ENCODE results near the gene NAV2. TPM values are rescaled to one million over a fixed set of nuclear protein-coding genes. Genes with fewer than 3 reads are reported as not detected.

Gene NAV2
- total RNA-seq, 4 donors from 2014 or later = 9.1 to 34.7 (median 22.2) TPM

DNA sequence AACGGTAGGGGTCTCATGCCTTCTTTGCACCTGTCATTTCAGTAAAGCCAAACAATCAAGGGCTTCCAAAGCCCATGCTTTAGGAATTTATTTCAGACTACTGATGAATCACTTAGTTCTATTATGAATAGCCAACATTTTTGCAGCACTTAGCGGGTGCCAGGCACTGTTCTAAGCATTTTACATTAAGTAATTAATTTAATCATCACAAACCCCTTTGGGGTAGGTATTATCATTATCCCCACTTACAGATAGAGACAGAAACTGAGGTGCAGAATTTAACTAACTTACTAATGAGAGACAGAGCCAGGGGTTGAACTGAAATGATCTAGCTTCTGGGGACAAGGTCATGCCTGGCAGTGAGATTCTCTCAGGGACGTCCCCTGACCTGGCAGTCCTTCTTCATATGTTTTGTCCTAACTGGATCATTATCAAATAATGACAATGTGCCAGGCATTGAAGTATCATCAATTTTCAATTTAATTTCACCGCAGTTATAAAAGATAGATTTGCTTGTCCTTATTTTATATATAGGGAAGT, 31.7 kb upstream of the NAV2 start:
- no peak overlapping the region for H3K4me3 ChIP-seq
- H3K27me3 ChIP-seq = no peaks in the 10 kb centered on the region
- TF ChIP-seq, protein P1, sequence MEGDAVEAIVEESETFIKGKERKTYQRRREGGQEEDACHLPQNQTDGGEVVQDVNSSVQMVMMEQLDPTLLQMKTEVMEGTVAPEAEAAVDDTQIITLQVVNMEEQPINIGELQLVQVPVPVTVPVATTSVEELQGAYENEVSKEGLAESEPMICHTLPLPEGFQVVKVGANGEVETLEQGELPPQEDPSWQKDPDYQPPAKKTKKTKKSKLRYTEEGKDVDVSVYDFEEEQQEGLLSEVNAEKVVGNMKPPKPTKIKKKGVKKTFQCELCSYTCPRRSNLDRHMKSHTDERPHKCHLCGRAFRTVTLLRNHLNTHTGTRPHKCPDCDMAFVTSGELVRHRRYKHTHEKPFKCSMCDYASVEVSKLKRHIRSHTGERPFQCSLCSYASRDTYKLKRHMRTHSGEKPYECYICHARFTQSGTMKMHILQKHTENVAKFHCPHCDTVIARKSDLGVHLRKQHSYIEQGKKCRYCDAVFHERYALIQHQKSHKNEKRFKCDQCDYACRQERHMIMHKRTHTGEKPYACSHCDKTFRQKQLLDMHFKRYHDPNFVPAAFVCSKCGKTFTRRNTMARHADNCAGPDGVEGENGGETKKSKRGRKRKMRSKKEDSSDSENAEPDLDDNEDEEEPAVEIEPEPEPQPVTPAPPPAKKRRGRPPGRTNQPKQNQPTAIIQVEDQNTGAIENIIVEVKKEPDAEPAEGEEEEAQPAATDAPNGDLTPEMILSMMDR (IDR thresholded peaks at IDR 0.05) = no peak
- TF ChIP-seq EP300 (IDR thresholded peaks at IDR 0.05) = no peak
- TF ChIP-seq POLR2A (IDR thresholded peaks at IDR 0.05) = no peak
- no peak for TF ChIP-seq POLR2AphosphoS5 (IDR thresholded peaks at IDR 0.05)
- DNase-seq (ENCODE audit: low spot score in 2 of 2) = no peak
- H3K9me3 ChIP-seq = no peaks in the 10 kb centered on the region
- no peaks in the 10 kb centered on the region for H3K36me3 ChIP-seq
- H3K4me1 ChIP-seq = peaks cover 62% of the 10 kb centered on the region
- H3K27ac ChIP-seq = peak overlapping the region; percentile 81
- 63% methylated on average over 4 of the region's 4 CpGs for WGBS

DNA sequence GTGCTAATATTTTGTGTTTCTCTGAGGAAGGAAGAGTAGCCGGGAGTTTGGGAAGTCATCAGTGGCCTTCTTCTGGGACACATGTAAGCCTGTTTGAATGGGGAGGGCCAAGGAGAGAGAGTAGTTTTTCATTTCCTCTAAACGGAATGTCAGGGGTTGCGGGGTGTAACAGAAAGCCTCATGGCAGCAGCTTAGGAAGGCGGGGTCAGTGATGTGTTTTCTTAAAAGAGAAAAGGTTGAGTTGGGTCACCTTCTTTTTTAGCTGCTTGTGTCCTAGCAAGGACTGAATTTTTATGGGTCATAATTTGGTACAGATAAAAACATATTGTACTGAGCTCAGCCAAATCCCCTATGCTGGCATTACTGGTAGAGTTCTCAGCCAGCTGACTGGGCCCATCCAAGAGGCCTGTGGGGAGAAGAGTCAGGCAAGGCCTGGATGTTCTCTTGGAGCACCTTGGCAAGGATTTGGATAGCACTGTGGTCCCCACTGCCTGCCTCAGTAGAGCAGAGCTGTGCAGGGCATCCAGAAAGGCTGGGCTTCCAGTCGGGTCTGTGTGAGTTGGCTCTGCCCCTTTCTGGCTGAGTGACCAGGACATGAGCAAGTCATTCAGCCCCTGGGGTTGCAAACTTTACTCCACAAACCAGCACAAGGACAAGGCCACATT, 29.4 kb upstream of the NAV2 start:
- H3K27ac ChIP-seq = peak overlapping the region; percentile 70
- TF ChIP-seq POLR2A (IDR thresholded peaks at IDR 0.05) (no peak), POLR2AphosphoS5 (IDR thresholded peaks at IDR 0.05) (no peak), EP300 (IDR thresholded peaks at IDR 0.05) (no peak)
- TF ChIP-seq, protein P1 (IDR thresholded peaks at IDR 0.05) = no peak

DNA sequence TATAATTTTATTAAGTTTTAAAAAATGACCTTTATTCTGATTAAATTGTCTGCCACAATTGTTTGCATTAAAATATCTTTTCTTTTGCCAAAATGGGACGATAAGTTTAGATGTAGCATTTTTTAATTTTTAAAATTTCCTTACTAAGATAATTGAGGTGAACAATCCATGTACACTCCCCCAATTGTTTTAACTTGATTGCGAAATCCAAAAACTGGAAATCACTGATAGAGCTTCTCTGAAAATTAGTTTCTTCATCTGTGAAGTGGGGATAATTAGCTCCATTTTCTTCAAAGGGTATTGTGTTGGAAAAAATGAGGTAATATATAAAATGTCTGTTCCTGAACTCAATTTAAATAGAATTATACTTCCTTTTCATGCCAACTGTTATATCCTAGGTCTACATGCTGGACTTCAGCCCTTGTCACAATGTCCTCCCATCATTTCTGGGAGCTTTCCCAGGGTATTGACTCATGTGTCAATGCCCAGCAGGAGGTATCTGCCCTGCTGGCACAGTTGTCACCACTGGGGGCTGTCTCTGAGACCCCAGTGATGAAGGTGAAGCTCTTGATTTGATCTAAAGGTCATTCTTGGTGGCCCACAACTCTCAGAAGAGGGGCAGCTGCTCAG, 28.7 kb upstream of the NAV2 start:
- no peak for TF ChIP-seq POLR2A (IDR thresholded peaks at IDR 0.05)
- no peak for TF ChIP-seq POLR2AphosphoS5 (IDR thresholded peaks at IDR 0.05)
- TF ChIP-seq EP300 (IDR thresholded peaks at IDR 0.05) = no peak
- TF ChIP-seq, protein P1 (IDR thresholded peaks at IDR 0.05) = no peak
- Histone ChIP-seq H3K4me3 (no peak overlapping the region), H3K36me3 (no peaks in the 10 kb centered on the region), H3K27me3 (no peaks in the 10 kb centered on the region), H3K27ac (peak overlapping the region; percentile 54), H3K4me1 (peaks cover 49% of the 10 kb centered on the region), H3K9me3 (no peaks in the 10 kb centered on the region)
- 81% methylated on average over 2 of the region's 2 CpGs for WGBS
- no peak for DNase-seq (ENCODE audit: low spot score in 2 of 2)

More for the DNA sequence above, 29.4 kb upstream of the NAV2 start:
- 54% methylated on average over 4 of the region's 5 CpGs for WGBS
- DNase-seq (ENCODE audit: low spot score in 2 of 2) = peak; percentile 77 to 86
- no peaks in the 10 kb centered on the region for H3K36me3 ChIP-seq
- peaks cover 45% of the 10 kb centered on the region for H3K4me1 ChIP-seq
- no peak overlapping the region for H3K4me3 ChIP-seq
- no peaks in the 10 kb centered on the region for H3K9me3 ChIP-seq
- H3K27me3 ChIP-seq = no peaks in the 10 kb centered on the region

DNA sequence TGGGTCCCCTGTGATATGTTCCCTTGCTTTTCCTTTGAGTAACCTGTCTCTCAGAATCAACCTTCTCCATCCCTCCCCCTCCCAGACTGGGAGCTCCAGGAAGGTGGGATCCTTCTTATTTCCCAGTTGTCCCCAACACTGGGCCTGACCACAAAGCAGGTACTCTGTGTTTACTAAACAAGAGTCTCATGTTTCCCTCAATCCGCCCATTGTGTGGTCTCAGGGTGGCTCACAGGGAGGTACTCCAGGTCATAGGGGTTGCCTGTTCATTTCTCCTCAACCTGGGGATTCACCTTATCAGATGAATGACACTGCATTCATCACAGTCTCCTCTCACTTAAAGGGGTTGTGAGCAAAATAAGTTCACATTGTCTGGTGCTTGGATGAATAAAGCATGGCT, 26.4 kb upstream of the NAV2 start:
- 100% methylated on average over 1 of the region's 1 CpG for WGBS
- H3K4me1 ChIP-seq = peaks cover 32% of the 10 kb centered on the region

More for the DNA sequence above, 26.4 kb upstream of the NAV2 start:
- TF ChIP-seq, protein P1 (IDR thresholded peaks at IDR 0.05) = no peak
- no peak for TF ChIP-seq POLR2AphosphoS5 (IDR thresholded peaks at IDR 0.05)
- no peak for TF ChIP-seq EP300 (IDR thresholded peaks at IDR 0.05)
- no peak for TF ChIP-seq POLR2A (IDR thresholded peaks at IDR 0.05)
- Histone ChIP-seq H3K27ac (no peak overlapping the region), H3K9me3 (no peaks in the 10 kb centered on the region), H3K36me3 (no peaks in the 10 kb centered on the region), H3K4me3 (no peak overlapping the region), H3K27me3 (no peaks in the 10 kb centered on the region)
- no peak for DNase-seq (ENCODE audit: low spot score in 2 of 2)
